GM19240 (cell line): ENCODE results near the gene CFAP77.

Experiments
- DNase-seq: peaks from one replicate; pipeline ENCODE4 v3.0.0; 2011; ENCODE audit warnings: low spot score; ENCODE audit not compliant: insufficient read length

Gene CFAP77

GRCh38 chr9:132447902-132448301 lies 37.9 kb downstream of the CFAP77 start:
- no peak for DNase-seq

- DNase-seq: no peak
Observed at GRCh38 chr9:132451276-132451675, 41.3 kb downstream of the CFAP77 start.

GRCh38 chr9:132456241-132456640 lies 46.2 kb downstream of the CFAP77 start:
- no peak for DNase-seq

GRCh38 chr9:132457504-132458236 lies 47.7 kb downstream of the CFAP77 start:
- no peak for DNase-seq

- DNase-seq: no peak
Observed at GRCh38 chr9:132458432-132458831, 48.4 kb downstream of the CFAP77 start.

GRCh38 chr9:132459661-132460060 lies 49.6 kb downstream of the CFAP77 start:
- no peak for DNase-seq

GRCh38 chr9:132460240-132460639 lies 50.2 kb downstream of the CFAP77 start:
- no peak for DNase-seq

- no peak for DNase-seq
Observed at GRCh38 chr9:132461281-132461896, 51.4 kb downstream of the CFAP77 start.

- DNase-seq: no peak
Observed at GRCh38 chr9:132461971-132462370, 52.0 kb downstream of the CFAP77 start.

GRCh38 chr9:132464547-132464946 lies 54.5 kb downstream of the CFAP77 start:
- DNase-seq: no peak

GRCh38 chr9:132465131-132465635 lies 55.2 kb downstream of the CFAP77 start:
- DNase-seq: no peak

- no peak for DNase-seq
Observed at GRCh38 chr9:132472199-132472598, 62.2 kb downstream of the CFAP77 start.

GRCh38 chr9:132472599-132472998 lies 62.6 kb downstream of the CFAP77 start:
- DNase-seq: no peak

GRCh38 chr9:132474253-132474652 lies 64.2 kb downstream of the CFAP77 start:
- DNase-seq: no peak

GRCh38 chr9:132478353-132479050 lies 68.5 kb downstream of the CFAP77 start:
- DNase-seq: no peak

- no peak for DNase-seq
Observed at GRCh38 chr9:132479733-132480132, 69.7 kb downstream of the CFAP77 start.

- DNase-seq: no peak
Observed at GRCh38 chr9:132481053-132481849, 71.2 kb downstream of the CFAP77 start.

GRCh38 chr9:132482196-132482813 lies 72.3 kb downstream of the CFAP77 start:
- DNase-seq: no peak

GRCh38 chr9:132485393-132485792 lies 75.4 kb downstream of the CFAP77 start:
- DNase-seq: no peak

- DNase-seq: no peak
Observed at GRCh38 chr9:132486706-132487350, 76.8 kb downstream of the CFAP77 start.
